ENCODE data around the gene PFKFB4.

PFKFB4 gene

DNA sequence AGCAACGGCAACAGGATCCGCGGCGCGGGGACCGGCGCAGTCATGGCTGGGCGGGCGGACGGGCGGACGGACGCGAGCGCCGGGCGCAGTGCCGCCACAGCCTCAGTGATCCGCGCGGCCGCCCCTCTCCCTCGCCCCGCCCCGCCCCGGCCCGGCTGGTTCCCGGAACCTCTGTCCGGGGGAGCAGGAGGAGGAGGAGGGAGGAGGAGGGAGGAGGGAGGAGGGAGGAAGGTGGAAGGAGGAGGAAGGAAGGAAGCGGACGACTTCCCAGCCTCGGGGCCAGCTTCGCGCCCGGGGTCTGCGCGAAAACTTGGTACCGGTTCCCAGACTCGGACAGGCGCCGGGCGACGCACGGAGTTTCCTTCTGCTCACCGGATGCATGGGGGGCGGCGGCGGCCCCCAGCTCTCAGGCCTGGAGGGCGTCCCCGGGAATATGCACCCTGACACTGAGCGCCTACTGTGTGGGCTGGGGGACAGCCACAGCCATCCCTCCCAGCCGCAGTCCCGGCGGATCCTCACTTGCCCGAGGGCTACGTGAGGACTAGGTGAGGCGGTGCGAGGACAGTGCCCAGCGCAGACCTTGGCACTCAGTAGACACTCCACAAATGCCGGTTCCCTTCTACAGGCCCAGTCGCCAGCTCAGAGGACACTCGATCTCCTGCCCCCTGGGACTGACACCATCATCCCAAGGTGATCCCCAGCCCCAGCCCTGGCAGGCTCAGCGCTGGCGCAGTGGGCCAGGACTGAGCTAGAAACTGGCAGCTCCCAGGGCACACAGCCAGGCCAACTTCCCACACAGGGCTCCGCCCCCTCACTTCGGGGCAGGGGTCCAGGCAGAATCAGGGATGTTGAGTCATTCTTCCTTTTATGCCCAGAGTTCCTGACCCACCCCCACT, 52.3 kb downstream of the PFKFB4 start, which contains the start of gene SHISA5:
Gene SHISA5 (minus strand): TSS at position 124 of the 896 bp plus-strand sequence. CDS start 80 bp downstream, at position 44.
- TF ChIP-seq, protein P1, sequence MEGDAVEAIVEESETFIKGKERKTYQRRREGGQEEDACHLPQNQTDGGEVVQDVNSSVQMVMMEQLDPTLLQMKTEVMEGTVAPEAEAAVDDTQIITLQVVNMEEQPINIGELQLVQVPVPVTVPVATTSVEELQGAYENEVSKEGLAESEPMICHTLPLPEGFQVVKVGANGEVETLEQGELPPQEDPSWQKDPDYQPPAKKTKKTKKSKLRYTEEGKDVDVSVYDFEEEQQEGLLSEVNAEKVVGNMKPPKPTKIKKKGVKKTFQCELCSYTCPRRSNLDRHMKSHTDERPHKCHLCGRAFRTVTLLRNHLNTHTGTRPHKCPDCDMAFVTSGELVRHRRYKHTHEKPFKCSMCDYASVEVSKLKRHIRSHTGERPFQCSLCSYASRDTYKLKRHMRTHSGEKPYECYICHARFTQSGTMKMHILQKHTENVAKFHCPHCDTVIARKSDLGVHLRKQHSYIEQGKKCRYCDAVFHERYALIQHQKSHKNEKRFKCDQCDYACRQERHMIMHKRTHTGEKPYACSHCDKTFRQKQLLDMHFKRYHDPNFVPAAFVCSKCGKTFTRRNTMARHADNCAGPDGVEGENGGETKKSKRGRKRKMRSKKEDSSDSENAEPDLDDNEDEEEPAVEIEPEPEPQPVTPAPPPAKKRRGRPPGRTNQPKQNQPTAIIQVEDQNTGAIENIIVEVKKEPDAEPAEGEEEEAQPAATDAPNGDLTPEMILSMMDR (IDR thresholded peaks at IDR 0.05), result no peak

DNA sequence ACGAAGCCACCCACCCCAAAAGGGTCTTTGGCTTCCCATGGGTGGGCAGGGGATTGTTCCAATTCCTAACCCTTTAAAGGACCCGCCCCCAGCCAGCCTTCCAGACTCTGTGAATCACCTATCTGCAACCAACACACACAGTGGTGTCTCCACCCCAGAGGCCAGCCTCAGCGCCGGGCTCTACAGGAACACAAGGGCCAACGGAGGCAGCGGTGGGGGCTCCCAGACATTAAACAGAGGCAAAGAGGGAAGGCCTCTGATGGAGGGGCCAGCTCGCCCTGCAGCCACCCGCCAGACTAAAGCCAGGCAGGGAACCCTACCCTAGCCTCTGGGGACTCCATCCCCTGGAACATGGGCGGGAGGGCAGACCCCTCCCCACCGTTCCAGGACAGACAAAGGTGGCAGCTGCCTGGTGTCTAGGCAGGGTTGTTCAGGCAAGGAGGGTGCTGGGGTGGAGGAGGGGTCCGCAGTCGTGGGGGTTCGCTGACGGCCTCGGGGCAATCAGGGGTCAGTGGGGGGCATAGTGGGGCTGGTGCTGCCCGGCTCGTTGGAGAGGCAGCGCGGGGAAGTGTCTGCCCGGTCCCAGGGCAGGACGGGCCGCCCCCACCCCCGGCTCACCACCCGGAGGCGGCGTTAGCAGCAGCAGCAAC, 53.1 kb downstream of the PFKFB4 start:
- TF ChIP-seq, protein P1 (IDR thresholded peaks at IDR 0.05), result no peak

DNA sequence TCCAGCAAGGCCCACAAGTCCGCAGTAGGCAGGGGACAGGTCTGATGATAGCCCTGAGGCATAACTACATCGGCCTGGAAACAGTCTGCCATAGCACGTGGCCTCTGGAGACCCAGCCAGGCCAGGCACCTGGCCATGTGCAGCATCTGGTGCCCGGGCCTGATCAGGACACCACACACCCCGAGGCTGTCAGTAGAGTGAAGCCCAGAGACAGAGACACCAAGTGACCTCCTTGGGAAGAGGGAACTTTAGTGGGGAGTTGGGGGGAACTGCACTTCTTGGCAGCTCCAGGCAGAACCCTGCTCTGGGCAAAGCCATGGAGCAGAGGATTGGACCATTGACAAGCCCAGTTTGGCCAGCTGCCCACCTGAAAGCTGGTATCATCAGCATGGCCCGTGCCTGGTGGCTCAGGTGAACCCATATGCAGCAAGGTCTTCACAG, 53.9 kb downstream of the PFKFB4 start:
- TF ChIP-seq, protein P1 (IDR thresholded peaks at IDR 0.05), result no peak

DNA sequence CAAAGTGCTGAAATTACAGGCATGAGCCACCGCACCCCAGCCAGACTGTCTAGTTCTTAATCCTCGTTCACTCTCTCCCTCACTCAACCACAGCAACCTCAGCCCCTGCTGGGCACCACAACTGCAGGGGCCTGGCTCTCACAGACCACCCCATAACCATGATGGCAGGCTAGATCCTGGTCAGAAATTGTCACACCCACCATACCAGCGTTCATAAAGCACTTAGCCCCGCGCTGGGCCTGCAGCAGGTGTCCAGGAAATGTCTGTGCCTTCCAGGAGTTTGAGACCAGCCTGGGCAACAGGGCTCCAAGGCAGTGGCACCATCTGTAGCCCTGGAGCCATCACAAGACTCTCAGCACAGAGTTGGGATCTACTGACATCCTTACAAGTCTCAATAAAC, 54.5 kb downstream of the PFKFB4 start:
- TF ChIP-seq, protein P1 (IDR thresholded peaks at IDR 0.05), result no peak

DNA sequence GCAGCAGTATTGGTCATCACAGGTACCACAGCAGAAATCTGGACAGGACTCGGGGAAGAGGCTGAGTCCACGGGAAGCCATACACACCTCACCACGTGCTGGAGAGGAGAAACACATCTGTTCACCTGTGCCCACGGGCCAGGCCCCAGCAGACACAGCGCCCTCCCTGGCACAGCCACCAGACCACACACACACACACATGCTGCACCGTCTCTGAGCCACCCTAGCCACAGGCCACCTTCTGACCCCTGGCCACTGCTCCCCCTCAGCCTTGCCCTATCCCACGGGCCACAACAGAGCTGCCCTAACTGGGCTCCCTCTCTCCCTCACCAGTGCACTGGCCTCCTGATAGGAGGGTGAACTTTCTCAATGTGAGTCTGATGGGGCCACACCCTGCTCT, 55.4 kb downstream of the PFKFB4 start:
- TF ChIP-seq, protein P1 (IDR thresholded peaks at IDR 0.05), result no peak

DNA sequence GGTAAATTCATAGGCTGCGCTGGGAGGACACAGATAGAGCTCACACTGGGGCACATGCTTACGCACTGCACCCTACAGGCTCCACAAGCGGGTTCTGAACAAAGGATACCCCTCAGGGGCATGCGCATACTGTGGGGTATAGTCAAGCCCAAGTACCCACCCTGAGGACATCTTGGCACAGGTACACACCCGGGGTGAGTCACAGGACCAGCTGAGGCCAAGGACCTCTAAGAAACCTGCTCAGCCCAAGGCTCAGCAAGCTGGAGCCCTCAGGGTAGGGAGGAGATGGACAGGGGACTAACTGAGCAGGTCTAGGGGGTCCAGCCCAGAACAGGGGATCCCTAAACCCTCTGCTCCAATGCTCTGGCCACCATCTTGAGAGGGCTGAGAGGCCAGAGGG, 55.9 kb downstream of the PFKFB4 start:
- TF ChIP-seq, protein P1 (IDR thresholded peaks at IDR 0.05), result no peak

DNA sequence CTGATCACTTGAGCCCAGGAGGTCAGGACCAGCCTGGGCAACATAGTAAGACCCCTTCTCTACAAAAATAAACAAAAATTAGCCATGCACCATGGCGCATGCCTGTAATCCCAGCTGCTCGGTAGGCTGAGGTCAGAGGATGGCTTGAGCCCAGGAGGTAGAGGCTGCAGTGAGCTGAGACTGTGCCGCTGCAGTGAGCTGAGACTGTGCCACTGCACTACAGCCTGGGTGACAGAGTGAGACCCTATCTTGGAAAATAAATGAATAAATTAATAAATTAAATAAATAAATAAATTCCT, 63.5 kb downstream of the PFKFB4 start:
- TF ChIP-seq, protein P1 (IDR thresholded peaks at IDR 0.05), result no peak
